OCI-LY7 (cell line): ENCODE data around the gene CNOT1. TPM values are rescaled to one million over a fixed set of nuclear protein-coding genes. Genes with fewer than 3 reads are reported as not detected.

ENCODE experiments used
- BruUV-seq: library from RNA; stranded (reverse); fragments of 400-500 nt; replicated peaks from 2 replicates; lab custom pipeline; 2021; lab: Mats Ljungman, UMichigan
- CTCF ChIA-PET: fragments of 300-600 bp; sonication (Branson Sonifier 250); formaldehyde crosslinking; loops from one replicate; lab custom pipeline; 2022; ENCODE audit warnings: antibody characterized with exemption; ENCODE audit not compliant: unreplicated experiment; lab: Charles Lee
- POLR2A ChIA-PET: fragments of 300-600 bp; sonication (Branson Sonifier 250); formaldehyde crosslinking; loops from one replicate; lab custom pipeline; 2022; ENCODE audit warnings: antibody characterized with exemption; lab: Charles Lee
- DNase-seq: peaks from one replicate; pipeline ENCODE4 v3.0.0-alpha.2; 2015; ENCODE audit warnings: low spot score
- H2AFZ ChIP-seq: fragments of 200-600 bp; sonication (generic), shearing (Covaris generic); 2 replicates; pipeline ENCODE4 v1.6.1; 2014; ENCODE audit warnings: mild to moderate bottlenecking, antibody characterized with exemption, low read length, moderate library complexity
- H3K27ac ChIP-seq: fragments of 200-600 bp; sonication (generic); 2 replicates; pipeline ENCODE4 v1.5.1; 2014; ENCODE audit warnings: mixed run types, low read depth, mild to moderate bottlenecking, moderate library complexity, low read length, inconsistent platforms; ENCODE audit not compliant: poor library complexity, severe bottlenecking
- H3K36me3 ChIP-seq: fragments of 200-600 bp; sonication (generic); 2 replicates; pipeline ENCODE4 v1.6.1; 2014; ENCODE audit warnings: mild to moderate bottlenecking, antibody characterized with exemption, low read length, moderate library complexity, mixed read lengths; ENCODE audit not compliant: insufficient read depth
- H3K4me1 ChIP-seq: fragments of 200-600 bp; sonication (generic); 2 replicates; pipeline ENCODE4 v1.5.1; 2014; ENCODE audit warnings: mild to moderate bottlenecking, low read length; ENCODE audit not compliant: insufficient read depth, poor library complexity, severe bottlenecking
- H3K4me2 ChIP-seq: fragments of 200-600 bp; sonication (generic); 2 replicates; pipeline ENCODE4 v1.6.1; 2014; ENCODE audit warnings: mild to moderate bottlenecking, low read length
- H3K4me3 ChIP-seq: fragments of 200-600 bp; sonication (generic); 2 replicates; pipeline ENCODE4 v1.5.1; 2014; ENCODE audit warnings: mild to moderate bottlenecking, low read depth, low read length; ENCODE audit not compliant: poor library complexity, severe bottlenecking
- H3K79me2 ChIP-seq: fragments of 200-600 bp; sonication (generic); 2 replicates; pipeline ENCODE4 v1.6.1; 2016; ENCODE audit warnings: low read depth, mild to moderate bottlenecking, low read length, moderate library complexity, mixed read lengths; ENCODE audit not compliant: insufficient read depth
- H3K9me2 ChIP-seq: fragments of 200-600 bp; sonication (generic); 2 replicates; pipeline ENCODE4 v1.6.1; 2016; ENCODE audit warnings: mild to moderate bottlenecking, low read length, mixed read lengths; ENCODE audit not compliant: insufficient read depth
- H3K9me3 ChIP-seq: fragments of 200-600 bp; sonication (generic); 2 replicates; pipeline ENCODE4 v1.6.1; 2014; ENCODE audit warnings: mild to moderate bottlenecking, mixed run types, low read length, mixed read lengths
- H4K20me1 ChIP-seq: fragments of 200-600 bp; sonication (generic); 2 replicates; pipeline ENCODE4 v1.6.1; 2014; ENCODE audit warnings: mild to moderate bottlenecking, antibody characterized with exemption, low read length, moderate library complexity, mixed read lengths; ENCODE audit not compliant: insufficient read depth
- CTCF ChIP-seq: fragments of 200-600 bp; sonication (generic); conservative IDR thresholded peaks from 2 replicates; pipeline ENCODE4 v1.5.1; 2014; ENCODE audit warnings: mild to moderate bottlenecking, antibody characterized with exemption, low read length, moderate library complexity, mixed read lengths
- EZH2phosphoT487 ChIP-seq: fragments of 200-600 bp; sonication (generic); IDR thresholded peaks from 2 replicates; pipeline ENCODE4 v1.6.1; 2018; ENCODE audit warnings: low read depth, borderline replicate concordance, mild to moderate bottlenecking, mixed run types, antibody characterized with exemption, low read length, moderate library complexity, mixed read lengths
- intact Hi-C: fragments of 100-400 bp; cut with micrococcal nuclease; formaldehyde crosslinking; loops from one replicate; pipeline ENCODE4 v1.10.0; 2022; ENCODE audit not compliant: unreplicated experiment
- total RNA-seq, 2 experiments: library from RNA; depleted of rRNA in 1 of 2; stranded (reverse); fragments of >200 nt in 1 of 2; shearing (Covaris generic) in 1 of 2; gene quantifications; 2 replicates each; pipeline ENCODE4 v1.2.3, GENCODE V29; 2014 to 2022

The CNOT1 gene
- total RNA-seq, 2 experiments from 2014 or later: 230 to 288 TPM

GRCh38 chr16:58678269-58678668, 48.6 kb upstream of the CNOT1 start:
- no peak for TF ChIP-seq EZH2phosphoT487
- no peak for TF ChIP-seq CTCF
- ChIA-PET CTCF (interaction anchor here (1.8 kb wide), 1 partner anchor 78 kb away, joined by 12 read pairs; no protein-coding TSS in a partner anchor), POLR2A (no interaction called here)
- no peaks in the 10 kb centered on the region for H3K36me3 ChIP-seq
- H3K4me3 ChIP-seq: no peak overlapping the region
- no peak overlapping the region for H3K27ac ChIP-seq
- no peaks in the 10 kb centered on the region for H3K9me2 ChIP-seq
- no peak overlapping the region for H3K4me2 ChIP-seq
- intact Hi-C loops: loop anchor here (1.0 kb wide), 1 partner anchor 78 kb away; no protein-coding TSS in a partner anchor
- H2AFZ ChIP-seq: no peak overlapping the region
- H3K79me2 ChIP-seq: no peaks in the 10 kb centered on the region
- no peaks in the 10 kb centered on the region for H3K4me1 ChIP-seq
- H4K20me1 ChIP-seq: no peaks in the 10 kb centered on the region
- H3K9me3 ChIP-seq: no peaks in the 10 kb centered on the region
- BruUV-seq: no TSS peak
- no peak for DNase-seq

DNA sequence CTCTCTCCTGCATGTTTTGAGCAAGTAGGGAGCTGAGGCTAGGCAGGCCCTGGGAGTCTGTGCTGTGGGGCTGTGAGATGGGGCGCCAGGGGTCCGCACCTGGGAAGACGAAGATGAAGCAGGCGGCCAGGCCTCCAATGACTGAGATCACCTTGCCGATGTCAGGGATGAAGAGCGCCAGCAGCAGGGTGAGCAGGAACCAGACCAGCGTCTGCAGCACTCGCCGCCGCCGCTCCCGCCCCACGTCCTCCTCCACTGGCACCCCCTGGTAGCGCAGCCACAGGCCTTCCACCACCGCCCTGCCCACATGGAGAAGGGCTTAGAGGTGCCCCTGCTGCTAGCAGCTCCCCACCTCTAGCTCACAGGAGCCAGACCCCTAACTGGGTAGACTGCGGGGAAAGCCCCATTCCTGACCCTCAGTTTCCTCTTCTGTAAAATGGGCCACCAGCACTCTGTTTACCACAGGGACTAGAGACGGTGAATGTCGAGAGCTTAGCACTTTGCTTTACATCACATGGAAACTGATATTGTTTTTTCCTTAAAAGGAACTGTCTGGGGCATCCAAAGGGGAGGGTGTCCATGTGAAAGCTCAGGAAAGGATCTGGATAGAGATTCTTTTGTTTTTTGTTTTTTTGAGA, 41.4 kb upstream of the CNOT1 start:
- no peak for DNase-seq
- H3K4me2 ChIP-seq: no peak overlapping the region
- intact Hi-C loops: no loop called here
- no peaks in the 10 kb centered on the region for H3K9me3 ChIP-seq
- CTCF ChIA-PET: interaction anchor here (0.8 kb wide), 1 partner anchor 85 kb away, joined by 3 read pairs; no protein-coding TSS in a partner anchor
- BruUV-seq: no TSS peak
- H3K79me2 ChIP-seq: no peaks in the 10 kb centered on the region
- TF ChIP-seq EZH2phosphoT487 (no peak), CTCF (no peak)
- H2AFZ ChIP-seq: no peak overlapping the region
- H3K27ac ChIP-seq: no peak overlapping the region
- no peaks in the 10 kb centered on the region for H3K9me2 ChIP-seq
- H3K36me3 ChIP-seq: no peaks in the 10 kb centered on the region
- POLR2A ChIA-PET: no interaction called here
- H4K20me1 ChIP-seq: no peaks in the 10 kb centered on the region
- no peak overlapping the region for H3K4me3 ChIP-seq
- no peaks in the 10 kb centered on the region for H3K4me1 ChIP-seq

DNA sequence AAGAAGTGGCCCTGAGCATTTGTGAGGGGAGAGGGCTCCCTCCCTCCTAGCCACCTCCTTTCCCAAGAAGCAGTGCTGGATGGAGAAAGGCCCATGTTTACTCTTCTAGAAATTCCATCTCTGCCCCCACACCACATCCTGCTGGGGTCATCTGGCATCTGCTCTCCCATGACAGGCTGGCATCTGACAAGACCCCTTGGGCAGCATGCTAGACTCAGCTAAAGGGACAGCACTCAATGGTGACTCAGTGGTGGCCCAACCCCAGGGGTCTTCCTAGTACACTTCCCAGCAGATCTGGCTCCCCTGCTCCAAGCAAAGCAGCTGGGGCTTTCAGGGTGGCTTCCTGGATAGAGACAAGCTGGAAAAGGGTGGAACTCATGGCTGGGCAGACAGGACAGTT, 40.6 kb upstream of the CNOT1 start:
- H3K27ac ChIP-seq: no peak overlapping the region
- no peaks in the 10 kb centered on the region for H4K20me1 ChIP-seq
- ChIA-PET POLR2A (interaction anchor here (1.0 kb wide), 1 partner anchor 26 kb away, joined by 4 read pairs; no protein-coding TSS in a partner anchor), CTCF (no interaction called here)
- H2AFZ ChIP-seq: no peak overlapping the region
- H3K79me2 ChIP-seq: no peaks in the 10 kb centered on the region
- no peaks in the 10 kb centered on the region for H3K9me3 ChIP-seq
- DNase-seq: no peak
- intact Hi-C loops: no loop called here
- H3K9me2 ChIP-seq: no peaks in the 10 kb centered on the region
- no peak overlapping the region for H3K4me2 ChIP-seq
- BruUV-seq: no TSS peak
- no peak overlapping the region for H3K4me3 ChIP-seq
- no peaks in the 10 kb centered on the region for H3K36me3 ChIP-seq
- no peak for TF ChIP-seq CTCF
- no peaks in the 10 kb centered on the region for H3K4me1 ChIP-seq
